ENCODE measurements around the gene NR1H4.

Gene NR1H4

GRCh38 chr12:100473050-100473715 is 483 bp upstream of the NR1H4 start:
- H3K36me3 ChIP-seq (replicated peaks), result no peaks in the 10 kb centered on the region
- DNase-seq, result no peak
- H3K4me3 ChIP-seq (ENCODE audit: low read depth, low read length), result no peak overlapping the region
- no peaks in the 10 kb centered on the region for H3K27me3 ChIP-seq (replicated peaks)
- in situ Hi-C loops (cut with HindIII; ENCODE audit: low pct_ligation_motif_present, low sequenced_read_pairs), result no loop called here
- H3K27ac ChIP-seq, result no peak overlapping the region
- no peak for TF ChIP-seq CTCF (IDR thresholded peaks at IDR 0.05; ENCODE audit: low read depth, low read length, missing control alignments)

- no peak for TF ChIP-seq CTCF (IDR thresholded peaks at IDR 0.05; ENCODE audit: low read depth, low read length, missing control alignments)
- Histone ChIP-seq H3K27ac (no peak overlapping the region), H3K36me3 (replicated peaks) (no peaks in the 10 kb centered on the region), H3K4me3 (ENCODE audit: low read depth, low read length) (no peak overlapping the region), H3K27me3 (replicated peaks) (no peaks in the 10 kb centered on the region)
- DNase-seq, result no peak
- in situ Hi-C loops (cut with HindIII; ENCODE audit: low pct_ligation_motif_present, low sequenced_read_pairs), result no loop called here
These were observed 951 bp downstream of the NR1H4 start for GRCh38 chr12:100474617-100475016.

GRCh38 chr12:100476013-100476751 is 2.5 kb downstream of the NR1H4 start:
- Histone ChIP-seq H3K27me3 (replicated peaks) (no peaks in the 10 kb centered on the region), H3K36me3 (replicated peaks) (no peaks in the 10 kb centered on the region), H3K4me3 (ENCODE audit: low read depth, low read length) (no peak overlapping the region), H3K27ac (no peak overlapping the region)
- in situ Hi-C loops (cut with HindIII; ENCODE audit: low pct_ligation_motif_present, low sequenced_read_pairs), result no loop called here
- no peak for TF ChIP-seq CTCF (IDR thresholded peaks at IDR 0.05; ENCODE audit: low read depth, low read length, missing control alignments)
- DNase-seq, result no peak

GRCh38 chr12:100481021-100481420 is 7.4 kb downstream of the NR1H4 start:
- in situ Hi-C loops (cut with HindIII; ENCODE audit: low pct_ligation_motif_present, low sequenced_read_pairs), result no loop called here
- no peak overlapping the region for H3K4me3 ChIP-seq (ENCODE audit: low read depth, low read length)
- TF ChIP-seq CTCF (IDR thresholded peaks at IDR 0.05; ENCODE audit: low read depth, low read length, missing control alignments), result no peak
- no peak overlapping the region for H3K27ac ChIP-seq
- no peak for DNase-seq
- H3K36me3 ChIP-seq (replicated peaks), result no peaks in the 10 kb centered on the region
- no peaks in the 10 kb centered on the region for H3K27me3 ChIP-seq (replicated peaks)

GRCh38 chr12:100484183-100484886 is 10.7 kb downstream of the NR1H4 start:
- H3K27ac ChIP-seq, result no peak overlapping the region
- no peak for TF ChIP-seq CTCF (IDR thresholded peaks at IDR 0.05; ENCODE audit: low read depth, low read length, missing control alignments)
- no peak overlapping the region for H3K4me3 ChIP-seq (ENCODE audit: low read depth, low read length)
- no peaks in the 10 kb centered on the region for H3K27me3 ChIP-seq (replicated peaks)
- no peaks in the 10 kb centered on the region for H3K36me3 ChIP-seq (replicated peaks)
- in situ Hi-C loops (cut with HindIII; ENCODE audit: low pct_ligation_motif_present, low sequenced_read_pairs), result no loop called here
- DNase-seq, result peak; percentile 24
